ENCODE data around the gene GDE1.

- TF ChIP-seq, protein P1, sequence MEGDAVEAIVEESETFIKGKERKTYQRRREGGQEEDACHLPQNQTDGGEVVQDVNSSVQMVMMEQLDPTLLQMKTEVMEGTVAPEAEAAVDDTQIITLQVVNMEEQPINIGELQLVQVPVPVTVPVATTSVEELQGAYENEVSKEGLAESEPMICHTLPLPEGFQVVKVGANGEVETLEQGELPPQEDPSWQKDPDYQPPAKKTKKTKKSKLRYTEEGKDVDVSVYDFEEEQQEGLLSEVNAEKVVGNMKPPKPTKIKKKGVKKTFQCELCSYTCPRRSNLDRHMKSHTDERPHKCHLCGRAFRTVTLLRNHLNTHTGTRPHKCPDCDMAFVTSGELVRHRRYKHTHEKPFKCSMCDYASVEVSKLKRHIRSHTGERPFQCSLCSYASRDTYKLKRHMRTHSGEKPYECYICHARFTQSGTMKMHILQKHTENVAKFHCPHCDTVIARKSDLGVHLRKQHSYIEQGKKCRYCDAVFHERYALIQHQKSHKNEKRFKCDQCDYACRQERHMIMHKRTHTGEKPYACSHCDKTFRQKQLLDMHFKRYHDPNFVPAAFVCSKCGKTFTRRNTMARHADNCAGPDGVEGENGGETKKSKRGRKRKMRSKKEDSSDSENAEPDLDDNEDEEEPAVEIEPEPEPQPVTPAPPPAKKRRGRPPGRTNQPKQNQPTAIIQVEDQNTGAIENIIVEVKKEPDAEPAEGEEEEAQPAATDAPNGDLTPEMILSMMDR (conservative IDR thresholded peaks at IDR 0.05; ENCODE audit: low read length): no peak
- no peak for TF ChIP-seq EZH2phosphoT487 (IDR thresholded peaks at IDR 0.05; ENCODE audit: borderline replicate concordance)
Measured at GRCh38 chr16:19481769-19482168, 40.1 kb downstream of the GDE1 start.
